Measurements from ENCODE around the gene TVP23A.
"Not testable (repeated sequence)": the region's sequence is repeated elsewhere in the genome, so short reads cannot be mapped to it uniquely, and the experiment has no call there.

DNA sequence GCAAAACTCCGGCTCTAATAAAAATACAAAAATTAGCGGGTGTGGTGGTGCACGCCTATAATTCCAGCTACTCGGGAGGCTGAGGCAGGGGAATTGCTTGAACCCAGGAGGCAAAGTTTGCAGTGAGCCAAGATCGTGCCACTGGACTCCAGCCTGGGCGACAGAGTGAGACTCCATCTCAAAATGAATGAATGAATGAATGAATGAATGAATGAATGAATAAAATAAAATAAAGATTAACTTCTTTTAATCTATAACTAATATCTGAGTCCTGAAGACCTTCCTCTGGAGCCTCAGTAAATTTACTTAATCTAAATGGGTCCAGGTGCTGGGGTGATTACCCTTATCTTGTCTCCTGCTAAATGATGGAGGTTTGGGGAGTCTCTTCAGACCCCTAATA is 38.7 kb downstream of the TVP23A start:
- TF ChIP-seq, protein P1, sequence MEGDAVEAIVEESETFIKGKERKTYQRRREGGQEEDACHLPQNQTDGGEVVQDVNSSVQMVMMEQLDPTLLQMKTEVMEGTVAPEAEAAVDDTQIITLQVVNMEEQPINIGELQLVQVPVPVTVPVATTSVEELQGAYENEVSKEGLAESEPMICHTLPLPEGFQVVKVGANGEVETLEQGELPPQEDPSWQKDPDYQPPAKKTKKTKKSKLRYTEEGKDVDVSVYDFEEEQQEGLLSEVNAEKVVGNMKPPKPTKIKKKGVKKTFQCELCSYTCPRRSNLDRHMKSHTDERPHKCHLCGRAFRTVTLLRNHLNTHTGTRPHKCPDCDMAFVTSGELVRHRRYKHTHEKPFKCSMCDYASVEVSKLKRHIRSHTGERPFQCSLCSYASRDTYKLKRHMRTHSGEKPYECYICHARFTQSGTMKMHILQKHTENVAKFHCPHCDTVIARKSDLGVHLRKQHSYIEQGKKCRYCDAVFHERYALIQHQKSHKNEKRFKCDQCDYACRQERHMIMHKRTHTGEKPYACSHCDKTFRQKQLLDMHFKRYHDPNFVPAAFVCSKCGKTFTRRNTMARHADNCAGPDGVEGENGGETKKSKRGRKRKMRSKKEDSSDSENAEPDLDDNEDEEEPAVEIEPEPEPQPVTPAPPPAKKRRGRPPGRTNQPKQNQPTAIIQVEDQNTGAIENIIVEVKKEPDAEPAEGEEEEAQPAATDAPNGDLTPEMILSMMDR (IDR thresholded peaks at IDR 0.05): not testable (repeated sequence)
- TF ChIP-seq POLR2A (IDR thresholded peaks at IDR 0.05): not testable (repeated sequence)

All from right lobe of liver (tissue), 4 donors.